GM12864 (cell line): ENCODE results near the gene CDH23.

Experiments used
- DNase-seq: peaks from one replicate; pipeline ENCODE4 v3.0.0-alpha.2; 2011; ENCODE audit warnings: low read depth
- H3K4me3 ChIP-seq: 2 replicates; pipeline ENCODE4 v1.5.1; 2011; ENCODE audit warnings: mild to moderate bottlenecking, low read depth, low read length, control low read depth
- TF ChIP-seq, protein P1 (sequence below): IDR thresholded peaks from 2 replicates; pipeline ENCODE4 v1.5.1; 2011; ENCODE audit warnings: low read depth, mild to moderate bottlenecking, moderate library complexity, low read length, control low read depth, inconsistent platforms; ENCODE audit errors: missing control alignments

CDH23 gene

DNA sequence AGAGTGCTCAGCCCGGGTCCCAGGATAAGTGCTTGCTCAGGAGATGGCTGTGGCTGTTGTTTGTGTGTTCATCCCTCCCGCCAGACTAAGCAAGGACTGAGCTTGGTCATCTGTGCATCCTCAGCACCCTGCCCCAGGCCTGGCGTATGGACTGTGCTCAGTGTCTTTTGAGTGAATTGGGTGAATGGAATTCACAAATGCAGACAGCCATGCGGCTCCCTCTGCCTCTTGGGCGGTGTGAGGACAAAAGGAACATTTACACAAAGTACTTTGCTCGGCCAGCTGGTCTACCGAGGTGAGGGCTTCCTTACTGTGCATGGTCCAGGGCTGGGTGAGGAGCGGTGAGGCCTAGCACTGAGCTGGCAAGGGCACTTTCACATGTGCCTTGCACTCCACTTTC lies 120.2 kb downstream of the CDH23 start:
- no peak for DNase-seq
- TF ChIP-seq, protein P1, sequence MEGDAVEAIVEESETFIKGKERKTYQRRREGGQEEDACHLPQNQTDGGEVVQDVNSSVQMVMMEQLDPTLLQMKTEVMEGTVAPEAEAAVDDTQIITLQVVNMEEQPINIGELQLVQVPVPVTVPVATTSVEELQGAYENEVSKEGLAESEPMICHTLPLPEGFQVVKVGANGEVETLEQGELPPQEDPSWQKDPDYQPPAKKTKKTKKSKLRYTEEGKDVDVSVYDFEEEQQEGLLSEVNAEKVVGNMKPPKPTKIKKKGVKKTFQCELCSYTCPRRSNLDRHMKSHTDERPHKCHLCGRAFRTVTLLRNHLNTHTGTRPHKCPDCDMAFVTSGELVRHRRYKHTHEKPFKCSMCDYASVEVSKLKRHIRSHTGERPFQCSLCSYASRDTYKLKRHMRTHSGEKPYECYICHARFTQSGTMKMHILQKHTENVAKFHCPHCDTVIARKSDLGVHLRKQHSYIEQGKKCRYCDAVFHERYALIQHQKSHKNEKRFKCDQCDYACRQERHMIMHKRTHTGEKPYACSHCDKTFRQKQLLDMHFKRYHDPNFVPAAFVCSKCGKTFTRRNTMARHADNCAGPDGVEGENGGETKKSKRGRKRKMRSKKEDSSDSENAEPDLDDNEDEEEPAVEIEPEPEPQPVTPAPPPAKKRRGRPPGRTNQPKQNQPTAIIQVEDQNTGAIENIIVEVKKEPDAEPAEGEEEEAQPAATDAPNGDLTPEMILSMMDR, result no peak
- no peak overlapping the region for H3K4me3 ChIP-seq

DNA sequence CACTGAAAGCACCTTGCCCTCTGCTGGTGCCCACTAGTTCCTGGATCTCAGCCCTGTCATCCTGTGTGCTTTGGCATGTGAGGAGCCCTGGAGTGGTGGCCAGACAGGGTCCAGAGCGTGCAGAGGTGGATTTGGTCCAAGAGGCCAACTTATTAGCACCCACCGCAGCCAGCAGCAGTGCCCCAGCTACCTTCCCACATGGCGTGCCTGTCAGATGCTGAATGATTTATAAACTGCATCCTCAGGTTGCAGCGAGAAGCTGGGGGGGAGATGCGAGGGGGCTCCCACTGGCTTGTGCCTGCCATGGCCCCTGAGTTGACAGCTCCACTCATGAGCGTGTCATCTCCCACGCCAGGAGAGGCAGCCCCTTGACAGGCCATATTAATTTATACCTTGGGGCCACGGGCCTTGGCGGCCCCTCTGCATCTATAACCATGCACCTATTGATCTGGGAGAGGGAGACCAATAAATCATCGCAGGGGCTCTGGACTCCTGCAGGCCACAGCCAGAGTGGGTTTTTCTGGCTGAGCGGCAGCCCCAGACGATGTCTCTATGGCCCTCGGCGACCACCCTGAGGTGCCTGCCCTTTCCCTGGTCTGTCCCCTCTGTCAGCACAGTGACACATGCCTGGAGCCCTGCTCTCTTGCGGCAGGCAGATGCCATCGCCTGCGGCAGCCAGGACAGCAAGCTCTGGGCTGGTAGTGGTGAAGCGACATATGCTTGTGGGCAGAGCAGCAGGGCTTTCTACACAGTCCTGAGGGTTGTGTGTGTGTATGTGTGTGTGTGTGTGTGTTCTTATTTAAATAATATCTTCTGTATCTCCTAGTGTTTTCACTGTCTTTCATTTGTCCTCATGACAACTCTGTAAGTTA lies 120.8 kb downstream of the CDH23 start:
- H3K4me3 ChIP-seq, result no peak overlapping the region
- no peak for DNase-seq
- TF ChIP-seq, protein P1, result no peak

DNA sequence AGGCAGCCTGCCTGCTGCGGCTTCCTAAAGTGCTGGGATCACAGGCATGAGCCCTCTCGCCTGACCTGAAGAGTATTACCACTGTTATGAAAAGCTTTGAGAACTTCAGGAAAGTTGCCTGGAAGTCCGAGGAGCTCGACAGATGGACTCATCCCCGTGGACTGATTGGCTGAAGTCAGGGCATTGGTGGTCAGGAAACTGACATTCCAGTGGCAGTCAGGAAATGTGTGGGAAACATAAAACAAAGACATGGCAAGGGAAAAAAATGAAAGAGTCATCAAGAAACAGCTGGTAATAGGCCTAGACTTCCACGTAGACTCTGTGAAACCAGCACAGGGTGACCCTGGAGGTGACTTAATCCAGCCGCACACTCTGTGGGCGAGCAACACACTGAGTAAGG lies 123.3 kb downstream of the CDH23 start:
- no peak overlapping the region for H3K4me3 ChIP-seq
- no peak for DNase-seq
- TF ChIP-seq, protein P1, result no peak

DNA sequence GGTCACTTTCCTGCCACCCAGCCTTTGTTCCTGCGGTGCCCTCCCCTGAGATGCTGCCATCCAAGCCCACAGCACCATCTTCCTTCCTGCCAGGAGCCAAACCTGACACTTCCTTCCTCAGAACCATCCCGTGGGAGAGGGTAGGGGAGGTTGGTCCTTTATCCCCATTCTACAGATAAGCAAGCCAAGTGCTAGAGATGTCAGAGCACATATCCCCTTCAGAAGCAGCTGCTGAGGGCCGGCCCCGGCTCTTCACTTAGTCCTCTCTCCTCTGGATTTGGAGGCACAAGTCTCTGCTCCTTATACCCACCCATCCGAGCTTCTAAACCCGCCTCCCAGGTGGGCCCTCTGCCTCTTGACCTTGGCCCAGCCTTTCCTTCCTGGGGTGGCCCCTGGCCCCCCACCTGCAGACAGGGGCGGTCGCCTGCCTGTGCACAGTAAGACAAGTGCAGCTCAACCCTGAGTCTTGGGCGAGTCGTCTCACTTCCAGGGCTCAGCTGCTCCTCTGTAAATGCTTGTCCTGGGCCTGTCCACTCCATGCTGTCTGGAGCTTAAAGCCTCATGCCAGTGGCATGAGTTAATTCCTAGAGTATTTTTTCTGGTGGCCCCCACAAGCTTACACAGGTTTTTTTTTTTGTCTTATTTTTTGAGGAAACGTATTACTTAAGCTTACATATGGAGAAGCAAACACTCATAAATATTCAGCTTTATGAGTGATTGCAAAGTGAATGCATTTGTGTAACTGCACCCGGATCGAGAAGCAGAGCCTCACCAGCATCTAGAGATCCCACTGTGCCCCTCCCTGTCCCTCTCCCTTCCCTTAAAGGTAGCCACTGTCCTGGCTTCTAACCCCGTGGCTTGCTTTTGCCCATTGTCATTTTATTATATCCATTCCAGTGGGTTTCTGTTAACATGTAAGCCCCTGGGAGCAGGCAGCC lies 125.1 kb downstream of the CDH23 start:
- no peak overlapping the region for H3K4me3 ChIP-seq
- TF ChIP-seq, protein P1, result no peak
- no peak for DNase-seq

DNA sequence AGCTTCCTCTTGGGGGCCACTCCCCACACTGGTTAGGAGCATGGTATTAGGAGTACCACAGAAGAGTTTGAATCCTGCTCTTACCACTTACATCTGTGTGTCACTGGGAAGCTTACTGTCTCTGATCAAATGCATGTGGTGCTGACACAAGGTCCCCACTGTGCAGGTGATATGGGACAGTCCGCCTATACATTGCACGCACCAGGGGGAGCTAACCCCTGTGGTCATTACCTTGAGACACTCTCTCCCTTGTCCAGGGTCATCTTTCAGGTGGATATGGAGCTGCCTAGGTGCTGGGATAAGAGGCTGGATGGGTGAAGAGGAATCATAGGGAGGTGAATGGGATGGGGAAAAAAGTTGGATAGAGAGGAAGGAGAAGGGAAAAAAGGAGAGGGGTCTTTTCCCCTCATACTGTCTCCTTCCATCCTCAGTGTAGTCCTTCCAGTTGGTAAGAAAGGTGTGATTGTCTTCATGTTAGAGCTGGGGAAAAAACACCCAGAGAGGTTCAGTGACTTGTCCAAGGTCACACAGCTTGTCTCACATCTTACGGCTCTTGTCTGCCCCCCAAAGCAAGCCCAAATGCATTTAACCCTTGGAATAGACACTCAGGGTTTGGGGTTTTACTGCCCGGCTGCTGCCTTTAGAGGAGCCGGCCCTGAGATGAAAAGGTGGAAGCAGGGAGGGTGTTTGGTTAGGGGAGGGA lies 125.9 kb downstream of the CDH23 start:
- H3K4me3 ChIP-seq, result no peak overlapping the region
- DNase-seq, result no peak
- TF ChIP-seq, protein P1, result no peak

DNA sequence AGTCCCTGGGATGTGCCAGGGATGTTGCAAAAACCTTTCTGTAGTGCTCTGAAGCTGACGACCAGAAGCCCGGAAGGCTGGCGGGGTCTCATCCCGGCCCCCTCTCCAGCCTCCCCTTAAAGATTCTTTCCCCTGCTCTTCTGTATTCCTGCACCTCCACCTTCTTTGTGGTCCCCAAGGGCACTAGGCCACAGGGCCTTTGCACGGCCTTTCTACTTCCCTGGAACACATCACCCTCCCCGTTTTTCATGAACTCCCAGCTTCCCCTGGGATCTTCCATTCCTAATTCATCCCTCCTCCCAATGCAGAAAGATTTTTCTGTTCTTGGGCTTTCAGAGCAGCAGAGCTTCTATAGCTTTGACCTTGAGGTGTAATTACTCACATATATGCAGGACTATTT lies 127.0 kb downstream of the CDH23 start:
- TF ChIP-seq, protein P1, result no peak
- DNase-seq, result no peak
- H3K4me3 ChIP-seq, result no peak overlapping the region
